Activated gamma-delta T cell (primary cell): ENCODE measurements around the gene CMSS1.

Experiments
- DNase-seq: peaks from one replicate; lab custom pipeline; 2025; lab: John Stamatoyannopoulos, UW

CMSS1 gene

DNA sequence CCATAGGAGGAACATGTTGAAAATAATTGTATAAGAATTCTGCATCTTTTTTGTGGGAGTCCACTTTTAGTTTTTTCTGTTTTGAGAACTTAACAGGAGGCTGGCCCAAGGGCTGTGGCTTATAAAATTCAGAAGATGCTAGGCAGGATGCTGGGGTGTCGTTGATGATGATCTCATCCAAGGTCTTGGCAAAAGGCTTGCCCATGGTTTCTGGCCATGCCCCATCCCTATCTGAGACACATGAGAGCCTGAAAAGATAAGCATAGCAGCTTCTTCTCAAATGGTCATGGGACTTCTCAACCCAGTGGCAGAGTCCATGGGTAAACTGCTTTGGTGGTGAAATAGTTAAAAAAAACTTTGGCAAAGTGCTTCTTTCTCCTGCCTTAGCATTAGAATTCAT, 35.2 kb downstream of the CMSS1 start:
- DNase-seq, result no peak

DNA sequence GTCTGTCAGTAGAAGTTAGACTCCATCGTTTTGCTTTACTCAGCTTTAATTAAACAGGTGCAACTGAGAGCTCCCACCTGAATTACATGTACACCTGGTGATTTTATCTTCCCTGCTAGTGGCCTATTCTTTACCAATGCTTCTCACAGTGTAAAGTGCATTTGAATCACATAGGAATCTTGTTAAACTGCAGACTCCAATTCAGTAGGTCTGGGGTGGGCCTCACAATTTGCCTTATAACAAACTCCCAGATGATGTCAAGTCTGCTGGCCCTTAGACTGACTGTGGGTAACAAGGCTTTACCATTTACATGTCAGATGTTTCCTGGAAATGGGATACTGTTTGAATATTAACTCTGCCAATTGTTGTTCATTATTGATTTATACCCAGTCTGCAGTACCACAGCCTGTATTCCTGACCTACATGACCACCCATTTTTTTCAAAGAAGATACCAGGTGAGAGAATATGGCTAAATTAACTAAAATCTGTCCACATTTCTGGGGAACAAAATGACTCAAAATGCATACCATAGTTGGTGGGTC, 37.2 kb downstream of the CMSS1 start:
- DNase-seq, result no peak

DNA sequence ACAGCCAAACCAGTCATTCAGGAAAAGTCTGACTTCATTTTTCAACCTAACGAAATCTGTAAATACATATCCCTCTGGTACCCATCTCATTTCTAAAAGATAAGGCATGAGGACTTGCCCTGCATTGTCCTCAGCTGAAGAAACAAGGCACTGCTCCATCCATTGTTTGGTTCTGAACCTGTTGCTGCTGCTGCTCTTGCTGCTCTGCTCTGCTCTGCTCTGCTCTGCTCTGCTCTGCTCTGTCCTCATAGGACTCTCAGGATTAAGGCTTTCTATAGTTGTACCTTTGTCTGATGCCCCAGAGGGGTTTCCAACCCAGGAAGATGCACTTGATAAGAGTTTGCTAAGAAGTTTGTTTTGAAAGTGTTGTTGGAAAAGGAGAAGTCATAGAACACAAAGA, 38.2 kb downstream of the CMSS1 start:
- DNase-seq, result no peak

DNA sequence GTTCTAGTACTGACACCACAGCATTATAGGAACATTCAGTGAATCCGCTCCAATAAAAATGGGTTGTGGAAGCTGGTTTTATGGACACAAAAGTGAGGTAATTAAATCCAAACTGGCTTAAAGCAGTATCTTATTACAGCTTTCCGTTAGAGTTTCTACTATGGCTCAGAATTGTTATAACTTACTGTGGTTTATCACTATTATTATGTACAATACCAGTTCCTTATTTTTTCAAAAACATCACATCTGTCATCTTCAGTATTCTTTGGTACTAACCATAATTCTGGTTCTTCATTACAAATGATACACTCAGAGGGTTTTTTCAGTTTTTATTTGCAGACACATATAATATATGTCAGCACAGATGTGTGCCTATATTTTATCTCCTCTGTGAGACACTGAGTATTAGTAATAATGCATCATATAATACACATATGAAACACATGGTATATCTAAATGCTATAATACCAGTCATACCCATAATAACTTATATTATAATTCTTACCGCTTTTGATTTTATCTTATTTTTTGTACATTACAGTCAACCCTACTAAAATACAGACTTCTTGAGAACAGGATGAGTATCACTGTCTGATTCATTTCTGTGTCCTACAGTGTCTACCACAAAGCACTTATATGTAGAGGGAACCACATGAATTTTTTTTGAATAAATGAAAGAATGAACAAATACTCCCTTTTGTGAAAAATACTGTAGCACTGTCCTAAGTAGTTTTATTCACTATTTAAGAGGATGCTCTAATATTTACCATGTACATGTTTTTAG, 39.0 kb downstream of the CMSS1 start:
- DNase-seq, result no peak

DNA sequence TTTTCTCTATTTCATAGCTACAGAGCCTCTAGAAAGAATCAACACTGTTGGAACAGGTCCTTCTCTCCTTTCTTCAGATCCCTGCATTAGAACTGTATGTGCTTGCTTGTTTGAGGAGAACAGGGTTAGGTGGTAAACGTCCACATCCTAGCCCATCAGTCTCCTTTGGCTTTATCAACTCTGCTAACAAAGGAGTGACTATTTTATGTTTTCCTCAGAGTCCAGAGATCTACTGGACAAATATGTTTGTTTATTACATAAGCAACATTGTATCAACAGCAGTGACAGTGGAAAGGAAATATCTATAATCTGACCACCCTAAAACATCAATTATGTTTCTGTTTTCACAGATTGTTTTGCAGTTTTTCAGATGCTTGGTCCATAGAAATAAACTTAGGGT, 39.6 kb downstream of the CMSS1 start:
- DNase-seq, result no peak

DNA sequence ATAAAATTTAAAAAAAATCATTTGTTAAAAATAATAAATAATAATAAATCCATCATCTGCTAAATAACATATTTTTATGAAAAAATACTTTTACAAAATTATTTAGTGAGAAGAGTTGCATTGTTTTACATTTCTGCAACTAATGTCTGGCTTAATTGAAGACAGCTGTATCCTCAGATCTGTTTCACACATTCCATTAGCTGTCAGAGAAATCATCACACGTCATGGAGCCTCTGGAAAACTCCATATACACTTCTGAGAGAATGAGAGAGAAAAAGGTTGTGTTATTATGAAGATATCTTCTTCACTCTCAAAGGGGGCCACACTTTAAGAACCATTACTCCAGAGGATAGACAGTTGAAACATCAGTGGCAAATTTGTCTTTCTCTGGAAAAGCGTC, 40.8 kb downstream of the CMSS1 start:
- DNase-seq, result no peak

DNA sequence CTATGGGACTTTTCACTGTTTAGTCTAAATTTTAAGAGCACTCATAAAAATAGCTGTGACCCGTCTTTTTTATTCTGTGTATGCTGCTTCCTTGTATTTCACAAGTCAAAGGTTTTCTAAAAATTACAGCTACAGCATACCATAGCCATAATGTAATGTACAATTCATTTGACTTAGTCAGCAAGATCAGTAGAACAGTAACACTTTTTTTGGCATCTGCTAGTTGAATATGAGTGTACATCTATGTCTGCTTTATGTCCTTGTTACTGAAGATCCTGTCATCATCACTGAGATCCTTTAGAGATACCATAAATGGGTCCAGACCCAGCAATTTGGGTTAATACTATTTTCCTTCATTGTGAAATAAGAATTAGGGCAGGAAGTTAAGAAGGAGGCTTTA, 42.2 kb downstream of the CMSS1 start:
- no peak for DNase-seq

DNA sequence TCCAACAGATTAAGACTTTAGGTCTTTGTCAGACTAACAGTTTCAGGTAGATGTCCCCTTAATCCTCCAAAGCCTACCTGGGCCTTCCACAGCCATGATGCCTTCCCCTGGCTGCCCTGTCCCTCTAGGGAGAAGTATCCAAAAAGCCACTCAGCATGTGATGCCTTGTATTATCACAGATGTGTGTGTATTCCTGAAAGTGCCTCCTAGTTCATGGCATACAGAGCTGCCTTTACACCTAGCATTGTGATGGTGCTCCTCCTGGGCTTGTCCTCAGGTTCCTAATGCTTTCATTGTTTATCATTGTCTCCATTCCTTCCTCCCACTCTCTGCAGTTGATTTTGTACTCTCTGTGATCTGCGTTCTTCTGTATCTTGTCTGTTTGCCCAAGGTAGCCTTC, 43.6 kb downstream of the CMSS1 start:
- DNase-seq, result no peak

DNA sequence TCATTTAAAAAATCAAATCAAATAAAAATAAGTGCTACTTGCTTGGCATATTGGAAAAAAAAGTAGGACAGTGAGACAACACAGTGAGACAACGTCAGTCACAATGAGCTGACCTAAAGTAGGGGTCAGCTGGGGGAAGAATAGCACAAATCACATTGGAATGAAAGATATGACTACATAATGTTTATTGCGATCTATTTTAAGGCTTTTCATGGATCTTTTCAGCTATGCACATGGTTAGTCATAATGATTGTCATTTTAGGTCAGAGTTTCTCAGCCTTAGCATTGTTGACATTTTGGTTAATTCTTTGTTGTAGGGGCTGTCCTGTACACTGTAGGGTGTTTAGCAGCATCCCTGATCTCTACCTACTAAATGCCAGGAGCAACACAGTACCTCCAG, 44.5 kb downstream of the CMSS1 start:
- no peak for DNase-seq

DNA sequence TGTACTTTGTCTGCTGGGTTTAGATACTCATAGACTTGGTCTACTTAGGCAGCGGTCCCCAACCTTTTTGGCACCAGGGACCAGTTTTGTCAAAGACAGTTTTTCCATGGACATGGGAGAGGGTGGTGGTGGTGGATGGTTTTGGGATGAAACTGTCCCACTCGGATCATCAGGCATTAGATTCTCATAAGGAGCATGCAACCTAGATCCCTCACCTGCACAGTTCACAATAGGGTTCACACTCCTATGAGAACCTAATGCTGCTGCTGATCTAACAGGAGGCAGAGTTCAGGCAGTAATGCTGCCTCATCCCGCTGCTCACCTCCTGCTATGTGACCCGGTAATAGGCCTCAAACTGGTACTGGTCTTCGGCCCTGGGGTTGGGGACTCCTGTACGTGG, 45.3 kb downstream of the CMSS1 start:
- DNase-seq, result no peak

DNA sequence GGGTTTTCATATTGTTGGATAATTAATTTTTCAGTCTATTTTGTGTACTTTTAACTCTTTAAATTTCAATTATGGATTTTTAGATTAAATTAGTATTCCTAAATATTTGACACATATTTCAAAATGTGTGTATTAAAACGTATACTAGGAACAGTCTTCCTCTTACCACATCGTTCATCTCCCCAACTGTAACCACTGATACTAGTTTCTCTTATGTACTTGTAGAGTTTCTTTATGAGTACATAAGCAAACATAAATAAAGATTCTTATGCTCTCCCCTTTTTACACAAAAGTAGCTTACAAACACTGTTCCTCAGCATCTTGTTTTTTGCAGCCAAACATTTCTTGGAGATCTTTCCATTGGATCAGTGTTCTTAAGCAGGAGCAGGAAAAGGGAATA, 45.9 kb downstream of the CMSS1 start:
- DNase-seq, result no peak

DNA sequence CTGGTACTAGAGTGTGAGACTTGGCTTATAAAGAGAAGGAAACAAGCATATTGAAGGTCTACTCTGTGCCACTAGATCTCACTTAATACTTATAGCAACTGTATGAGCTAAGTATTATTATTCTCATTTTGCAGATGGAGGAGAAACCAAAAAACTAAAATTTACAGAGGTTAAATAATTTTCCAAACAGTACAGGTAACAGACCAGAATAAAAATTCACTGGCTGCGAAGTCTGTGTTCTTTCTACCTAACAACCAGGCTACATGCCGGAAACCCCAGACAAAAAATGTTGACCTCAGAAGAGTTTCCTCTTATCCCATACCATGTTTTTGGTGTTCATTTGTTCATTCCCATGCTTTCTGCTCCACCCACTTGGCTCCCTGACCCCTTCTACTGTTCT, 46.6 kb downstream of the CMSS1 start:
- no peak for DNase-seq

DNA sequence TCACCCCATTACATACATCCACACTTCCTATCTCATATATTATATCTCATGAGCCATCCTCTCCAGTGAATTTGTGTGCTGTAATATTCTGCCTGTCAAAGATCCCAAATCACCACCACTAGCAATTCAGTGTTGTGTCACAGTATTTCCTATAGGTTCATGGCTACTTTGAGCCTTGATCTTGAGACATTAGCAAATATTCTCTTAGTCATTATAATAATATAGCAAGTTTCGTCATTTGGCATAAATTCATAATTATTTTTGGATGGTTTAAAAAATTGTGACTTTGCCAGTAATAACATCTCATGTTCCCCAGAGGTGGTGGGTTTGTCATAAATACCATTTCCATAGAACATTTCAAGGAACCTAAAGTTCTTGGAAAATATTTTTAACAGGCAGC, 47.7 kb downstream of the CMSS1 start:
- DNase-seq, result no peak

DNA sequence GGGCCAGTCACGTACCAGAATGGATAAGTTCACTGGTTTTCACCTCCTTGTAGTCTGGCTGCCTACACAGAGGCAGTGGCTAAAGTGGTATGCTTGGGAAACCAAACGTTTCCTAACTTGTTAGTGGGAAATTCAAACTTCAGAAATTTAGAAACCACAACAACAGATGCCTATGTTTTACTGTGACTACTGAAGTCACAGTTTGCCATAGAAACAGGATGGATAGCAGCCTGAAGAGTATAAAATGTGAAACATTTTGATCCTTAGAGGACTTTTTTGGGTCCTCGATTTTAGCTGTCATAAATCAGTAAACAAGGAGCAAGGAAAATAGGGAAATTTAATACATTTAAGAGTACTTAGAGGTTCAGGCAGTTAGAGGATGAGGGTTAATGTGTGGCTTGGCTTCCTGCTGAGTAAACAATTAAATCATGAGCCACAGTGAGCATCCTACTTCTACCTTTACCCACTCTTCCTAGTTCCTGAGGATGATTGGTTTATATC, 48.6 kb downstream of the CMSS1 start:
- no peak for DNase-seq

DNA sequence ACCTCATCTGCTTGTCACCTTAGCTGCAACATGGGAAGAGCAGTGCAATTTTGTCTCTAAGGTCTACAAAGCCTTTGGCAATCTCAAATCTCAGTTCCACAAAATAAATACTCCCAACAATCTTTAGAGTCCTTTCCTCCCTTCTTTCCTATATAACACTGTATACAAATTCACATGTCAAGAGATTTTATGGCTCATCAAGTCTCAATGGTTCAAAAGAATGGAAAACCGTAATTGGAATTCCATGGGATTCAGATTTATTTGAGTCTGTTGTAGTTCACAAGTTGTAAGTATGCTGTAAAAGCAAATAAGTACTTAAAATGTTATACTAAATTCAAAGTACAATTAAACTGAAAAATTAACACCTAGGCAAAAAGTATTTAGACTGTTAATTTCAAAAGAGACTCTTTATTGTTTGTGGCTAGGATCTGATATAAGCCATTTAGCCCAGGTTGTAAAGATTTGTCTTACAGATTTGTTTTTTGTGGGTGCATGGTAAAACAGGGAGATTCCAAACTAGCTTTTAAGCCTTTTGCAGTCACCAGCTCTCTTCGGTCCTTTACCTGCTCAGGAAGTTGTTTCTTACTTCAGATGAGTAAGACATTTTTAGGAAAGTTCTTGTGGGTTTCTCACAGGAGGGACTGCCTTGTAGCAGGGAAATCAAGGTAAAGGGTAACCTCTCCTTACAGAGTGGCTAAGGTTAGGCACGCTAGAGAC, 50.1 kb downstream of the CMSS1 start:
- DNase-seq, result no peak

DNA sequence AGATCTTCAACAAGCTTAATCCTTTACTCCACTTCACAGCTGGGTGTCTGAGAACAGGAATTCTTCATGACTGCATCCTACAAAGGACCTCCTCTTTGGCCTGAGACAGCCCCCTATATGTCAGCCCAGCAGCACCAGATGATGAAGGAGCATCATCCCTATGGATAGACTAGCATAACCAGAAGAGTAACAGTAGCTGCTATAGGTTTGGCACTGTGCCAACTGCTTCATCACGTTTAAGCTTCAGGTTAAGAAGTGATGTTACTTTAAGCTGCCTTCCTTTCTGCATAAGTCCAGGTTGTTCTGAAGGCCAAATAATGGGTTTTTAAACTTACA, 50.6 kb downstream of the CMSS1 start:
- no peak for DNase-seq

DNA sequence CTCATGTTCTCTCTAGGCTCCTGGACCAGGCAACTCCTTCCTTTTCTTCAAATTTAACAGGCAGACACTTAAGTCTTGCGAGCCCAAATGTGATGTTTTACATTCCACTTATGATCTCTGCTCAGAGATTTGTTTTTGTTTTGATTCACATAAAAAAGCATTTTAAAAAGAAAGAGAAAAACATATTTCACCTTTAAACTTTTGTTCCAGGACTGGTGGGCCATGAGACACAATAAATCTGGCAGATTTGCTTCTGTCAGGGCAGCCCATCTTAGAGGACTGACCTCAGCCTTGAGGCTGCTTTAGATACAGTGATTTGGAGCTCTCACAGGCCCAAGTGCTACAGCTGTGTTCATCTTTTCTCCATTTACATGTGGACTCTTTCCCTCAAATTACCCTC, 52.0 kb downstream of the CMSS1 start:
- no peak for DNase-seq

DNA sequence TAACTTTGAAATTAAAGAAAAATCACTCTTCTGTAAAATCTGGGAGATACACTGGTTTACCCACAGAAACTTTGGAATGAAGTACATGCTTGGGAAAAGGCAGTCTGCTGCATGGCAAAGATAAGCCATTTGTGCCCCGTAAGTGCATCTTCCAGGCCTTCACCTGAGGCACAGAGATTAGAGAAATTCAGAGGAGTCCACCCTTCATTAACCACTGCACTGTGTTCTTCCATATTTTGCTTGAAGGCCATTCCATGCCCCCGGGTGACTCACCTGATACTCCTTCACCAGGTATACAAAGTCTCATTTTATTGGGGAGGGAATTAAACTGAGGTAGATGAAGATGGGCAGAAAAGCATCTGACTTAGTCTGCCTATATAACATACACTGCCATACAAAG, 53.0 kb downstream of the CMSS1 start:
- no peak for DNase-seq

DNA sequence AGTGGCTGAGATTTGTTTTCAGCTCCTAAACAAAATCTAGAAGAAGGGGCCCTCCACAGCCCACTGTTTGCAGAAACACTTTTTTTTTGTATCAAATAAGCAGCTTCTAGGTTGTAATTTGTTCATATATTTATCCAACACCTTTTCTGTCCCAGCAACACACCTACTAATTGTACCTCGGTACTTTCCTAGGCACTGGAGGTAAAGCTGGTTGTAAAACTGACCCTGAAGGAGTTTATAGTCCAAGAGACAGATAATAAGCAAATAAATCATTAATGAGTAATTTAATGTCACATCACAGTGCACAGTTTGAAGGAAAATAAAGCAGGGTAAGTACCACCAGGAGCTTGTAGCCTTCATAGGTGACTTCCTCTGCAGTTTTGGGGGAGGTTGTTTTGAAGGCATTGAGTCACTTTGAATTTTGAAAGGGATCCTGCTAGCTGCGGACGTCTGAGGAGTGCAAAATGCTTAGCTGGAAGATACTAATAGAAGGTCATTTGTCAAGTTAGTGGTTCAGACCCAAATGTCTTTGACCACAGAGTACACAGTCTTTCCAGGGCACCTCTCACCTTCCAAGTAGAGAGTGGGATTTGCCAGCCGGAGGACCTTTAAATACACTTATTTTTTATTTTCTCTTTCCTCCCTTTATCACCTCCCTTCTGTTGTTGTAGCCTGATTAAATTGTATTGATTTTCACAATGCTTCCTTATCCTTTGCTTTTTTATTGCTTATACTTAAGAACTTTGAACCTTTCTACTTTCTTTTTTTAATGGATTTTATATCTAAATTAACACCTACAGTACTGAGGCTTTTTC, 53.8 kb downstream of the CMSS1 start:
- DNase-seq, result no peak

DNA sequence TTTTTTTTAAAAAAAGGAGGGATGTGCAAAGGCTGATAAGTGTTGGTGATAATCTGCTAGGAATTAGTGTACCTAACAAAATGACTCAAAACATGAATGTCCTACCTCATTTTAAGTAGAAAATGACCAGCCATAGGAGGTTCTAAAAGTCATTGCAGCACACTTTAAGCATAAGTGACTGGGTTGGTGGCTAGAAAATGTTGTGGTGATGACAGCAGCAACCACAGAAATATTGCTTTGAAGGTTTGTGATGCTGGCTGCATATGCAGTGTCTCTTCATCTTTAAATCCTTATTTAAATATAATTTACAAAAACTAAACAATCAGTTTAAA, 55.2 kb downstream of the CMSS1 start:
- DNase-seq, result no peak

DNA sequence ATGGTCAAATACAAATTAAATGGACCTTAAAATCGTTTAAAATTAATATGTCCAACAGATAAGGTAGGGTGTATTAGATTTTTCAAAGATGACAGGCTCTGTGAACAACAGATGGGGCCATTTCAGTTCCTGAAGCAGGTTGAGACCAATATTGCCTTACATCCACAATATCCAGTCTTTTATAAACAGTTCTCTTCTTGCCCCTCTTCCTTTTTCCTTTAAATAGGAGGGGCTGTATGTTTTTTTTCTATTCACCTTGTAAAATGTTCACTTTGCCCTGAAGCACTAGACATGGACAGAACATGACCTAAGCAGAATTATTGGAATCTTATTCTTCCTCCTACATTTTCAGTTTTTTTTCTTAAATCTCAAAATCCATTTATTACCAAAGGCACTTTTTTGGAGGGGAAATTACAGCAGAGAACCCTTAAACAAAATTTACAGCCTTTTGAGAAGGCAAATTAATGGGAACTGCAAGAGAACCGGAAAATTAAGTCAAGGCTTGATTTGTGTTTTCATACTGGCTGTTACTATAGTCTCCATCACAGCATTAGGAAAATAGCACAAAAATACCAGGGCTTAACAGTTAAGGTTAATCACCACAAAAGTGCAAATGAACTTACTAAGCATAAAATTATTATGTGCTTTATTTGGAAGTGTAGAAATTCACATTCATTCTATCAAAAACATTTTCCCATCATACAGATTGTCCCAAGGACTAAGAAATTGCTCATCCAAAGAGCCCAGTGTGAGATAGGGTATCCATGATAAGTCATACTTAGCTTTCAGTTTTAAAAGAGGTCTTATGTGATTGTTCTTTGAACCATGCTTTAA, 55.8 kb downstream of the CMSS1 start:
- no peak for DNase-seq
